Progenitor cell of endocrine pancreas (in vitro differentiated cells): Measurements from ENCODE around the gene HMGB1. TPM values are rescaled to one million over a fixed set of nuclear protein-coding genes. Genes with fewer than 3 reads are reported as not detected.
"Not testable (repeated sequence)": the region's sequence is repeated elsewhere in the genome, so short reads cannot be mapped to it uniquely, and the experiment has no call there.

Source experiments
- DNase-seq: peaks from one replicate; pipeline ENCODE4 v3.0.0; 2021; ENCODE audit warnings: low spot score; ENCODE audit not compliant: unreplicated experiment
- H3K27ac Mint-ChIP-seq: 2 replicates; pipeline ENCODE4 v1.8.0; 2021; ENCODE audit warnings: mild to moderate bottlenecking, moderate library complexity, mixed read lengths
- H3K27me3 Mint-ChIP-seq: 2 replicates; pipeline ENCODE4 v1.8.0; 2021; ENCODE audit warnings: mixed read lengths
- H3K36me3 Mint-ChIP-seq: 2 replicates; pipeline ENCODE4 v1.8.0; 2022; ENCODE audit warnings: mixed read lengths; ENCODE audit not compliant: insufficient read depth
- H3K4me1 Mint-ChIP-seq: 2 replicates; pipeline ENCODE4 v1.8.0; 2021; ENCODE audit warnings: low read depth, mixed read lengths
- H3K4me3 Mint-ChIP-seq: 2 replicates; pipeline ENCODE4 v1.8.0; 2021; ENCODE audit warnings: low read depth, mild to moderate bottlenecking, moderate library complexity, mixed read lengths
- H3K9me3 Mint-ChIP-seq: 2 replicates; pipeline ENCODE4 v1.8.0; 2021; ENCODE audit warnings: low read depth, mixed read lengths
- CTCF ChIP-seq: fragments of 200-600 bp; sonication (generic); IDR thresholded peaks from one replicate; pipeline ENCODE4 v1.5.0; 2021; ENCODE audit warnings: antibody characterized with exemption, mild to moderate bottlenecking; ENCODE audit not compliant: unreplicated experiment
- total RNA-seq: library from RNA; stranded (reverse); gene quantifications from 2 replicates; pipeline ENCODE4 v1.2.1, GENCODE V29; 2021

The HMGB1 gene
- total RNA-seq, 1 donor from 2014 or later, result 441 TPM

GRCh38 chr13:30446126-30446500 is 19.6 kb downstream of the HMGB1 start:
- Mint-ChIP-seq H3K27ac (peak overlapping the region; percentile 6), H3K27me3 (peaks cover 9% of the 10 kb centered on the region), H3K4me3 (peak overlapping the region; percentile 38), H3K9me3 (no peaks in the 10 kb centered on the region), H3K4me1 (peaks cover 7% of the 10 kb centered on the region), H3K36me3 (no peaks in the 10 kb centered on the region)
- DNase-seq, result no peak
- TF ChIP-seq CTCF, result no peak

- no peak for DNase-seq
- Mint-ChIP-seq H3K4me1 (peaks cover 7% of the 10 kb centered on the region), H3K36me3 (no peaks in the 10 kb centered on the region), H3K27me3 (peaks cover 9% of the 10 kb centered on the region), H3K4me3 (no peak overlapping the region), H3K27ac (no peak overlapping the region), H3K9me3 (no peaks in the 10 kb centered on the region)
- TF ChIP-seq CTCF, result no peak
These were observed 21.8 kb downstream of the HMGB1 start for GRCh38 chr13:30443957-30444404.

- not testable (repeated sequence) for DNase-seq, H3K4me3 Mint-ChIP-seq, H3K36me3 Mint-ChIP-seq, H3K9me3 Mint-ChIP-seq, H3K4me1 Mint-ChIP-seq, H3K27ac Mint-ChIP-seq
- H3K27me3 Mint-ChIP-seq, result peaks cover 11% of the 10 kb centered on the region
These were observed 22.2 kb downstream of the HMGB1 start for GRCh38 chr13:30443491-30443890.

GRCh38 chr13:30442926-30443325 is 22.8 kb downstream of the HMGB1 start:
- H3K27me3 Mint-ChIP-seq, result peaks cover 12% of the 10 kb centered on the region
- H3K4me1 Mint-ChIP-seq, result peaks cover 7% of the 10 kb centered on the region
- no peaks in the 10 kb centered on the region for H3K9me3 Mint-ChIP-seq
- TF ChIP-seq CTCF, result no peak
- no peaks in the 10 kb centered on the region for H3K36me3 Mint-ChIP-seq
- no peak for DNase-seq
- no peak overlapping the region for H3K27ac Mint-ChIP-seq
- no peak overlapping the region for H3K4me3 Mint-ChIP-seq

- H3K27me3 Mint-ChIP-seq, result peaks cover 9% of the 10 kb centered on the region
- H3K4me1 Mint-ChIP-seq, result peaks cover 4% of the 10 kb centered on the region
- DNase-seq, result no peak
- H3K4me3 Mint-ChIP-seq, result no peak overlapping the region
- TF ChIP-seq CTCF, result no peak
- no peaks in the 10 kb centered on the region for H3K36me3 Mint-ChIP-seq
- H3K9me3 Mint-ChIP-seq, result no peaks in the 10 kb centered on the region
- no peak overlapping the region for H3K27ac Mint-ChIP-seq
These were observed 24.6 kb downstream of the HMGB1 start for GRCh38 chr13:30440910-30441703.

- H3K27me3 Mint-ChIP-seq, result peaks cover 6% of the 10 kb centered on the region
- H3K27ac Mint-ChIP-seq, result no peak overlapping the region
- DNase-seq, result no peak
- no peak overlapping the region for H3K4me3 Mint-ChIP-seq
- H3K36me3 Mint-ChIP-seq, result no peaks in the 10 kb centered on the region
- H3K9me3 Mint-ChIP-seq, result no peaks in the 10 kb centered on the region
- H3K4me1 Mint-ChIP-seq, result no peaks in the 10 kb centered on the region
- no peak for TF ChIP-seq CTCF
These were observed 27.4 kb downstream of the HMGB1 start for GRCh38 chr13:30438286-30438685.
